IgD-negative memory B cell (primary cell): ENCODE data around the gene GMEB1. TPM values are rescaled to one million over a fixed set of nuclear protein-coding genes. Genes with fewer than 3 reads are reported as not detected.
"Not testable (repeated sequence)": the region's sequence is repeated elsewhere in the genome, so short reads cannot be mapped to it uniquely, and the experiment has no call there.

Source experiments
- H3K27ac Mint-ChIP-seq, 3 donors: one replicate each; pipeline ENCODE4 v1.8.0; 2020 to 2022; ENCODE audit warnings: mild to moderate bottlenecking in 3 of 3, mixed read lengths in 3 of 3, moderate library complexity in 1 of 3
- H3K27me3 Mint-ChIP-seq: one replicate; pipeline ENCODE4 v1.8.0; 2021; ENCODE audit warnings: mixed read lengths
- H3K36me3 Mint-ChIP-seq: one replicate; pipeline ENCODE4 v1.8.0; 2020; ENCODE audit warnings: mild to moderate bottlenecking, mixed read lengths
- H3K4me1 Mint-ChIP-seq, 3 donors: one replicate each; pipeline ENCODE4 v1.8.0; 2020 to 2022; ENCODE audit warnings: mixed read lengths in 3 of 3, mild to moderate bottlenecking in 1 of 3
- H3K4me3 Mint-ChIP-seq, 4 donors: one replicate each; pipeline ENCODE4 v1.8.0; 2020 to 2022; ENCODE audit warnings: mild to moderate bottlenecking in 4 of 4, mixed read lengths in 4 of 4, moderate library complexity in 3 of 4
- H3K9me3 Mint-ChIP-seq, 3 donors: one replicate each; pipeline ENCODE4 v1.8.0; 2020 to 2021; ENCODE audit warnings: mixed read lengths in 3 of 3, mild to moderate bottlenecking in 1 of 3
- polyA plus RNA-seq: library from polyadenylated mRNA; unstranded; fragments of 300-500 nt; fragmentation: Illumina TruSeq; gene quantifications from one replicate; pipeline ENCODE4 v1.2.3, GENCODE V29; 2021

GMEB1 gene
- polyA plus RNA-seq, 1 donor from 2014 or later: 17.4 TPM

DNA sequence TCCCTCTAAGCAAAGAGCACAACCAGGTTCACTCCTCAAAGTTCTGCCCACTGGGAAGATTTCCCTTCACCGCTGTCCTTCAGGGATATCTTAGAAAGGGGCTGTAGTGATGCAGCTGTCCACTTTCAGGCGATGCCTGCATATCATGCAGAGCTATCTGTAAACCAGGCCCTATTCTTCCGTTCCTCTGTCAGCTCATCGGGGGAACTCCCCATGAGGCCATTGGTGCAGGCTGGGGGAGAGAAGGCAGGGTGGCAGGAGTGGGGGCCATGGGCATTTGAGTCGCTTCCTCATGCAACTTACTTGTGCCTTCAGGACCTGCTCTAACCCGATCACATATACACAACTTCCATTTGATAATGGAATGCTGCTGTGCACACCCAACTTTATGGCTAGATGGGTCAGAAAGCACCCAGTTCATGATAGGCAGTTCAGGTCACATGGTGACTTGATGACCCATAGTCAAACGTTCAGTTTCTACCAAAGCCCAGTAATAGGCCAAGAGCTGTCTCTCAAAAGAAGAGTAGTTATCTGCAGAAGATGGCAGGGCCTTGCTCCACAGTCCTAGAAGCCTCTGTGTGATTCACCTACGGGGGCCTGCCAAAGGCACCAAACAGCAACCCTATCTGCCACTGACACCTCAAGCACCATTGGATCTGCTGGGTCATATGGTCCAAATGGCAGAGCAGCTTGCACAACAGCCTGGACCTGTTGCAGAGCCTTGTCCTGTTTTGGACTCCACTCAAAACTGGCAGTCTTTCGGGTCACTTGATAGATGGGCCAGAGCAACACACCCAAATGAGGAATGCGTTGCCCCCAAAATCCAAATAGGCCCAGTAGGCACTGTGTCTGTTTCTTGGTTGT is 12.9 kb upstream of the GMEB1 start:
- not testable (repeated sequence) for H3K36me3 Mint-ChIP-seq, H3K9me3 Mint-ChIP-seq, H3K27ac Mint-ChIP-seq, H3K4me1 Mint-ChIP-seq, H3K27me3 Mint-ChIP-seq
- peak overlapping the region in 1 of 4 donors; percentile 13 for H3K4me3 Mint-ChIP-seq

DNA sequence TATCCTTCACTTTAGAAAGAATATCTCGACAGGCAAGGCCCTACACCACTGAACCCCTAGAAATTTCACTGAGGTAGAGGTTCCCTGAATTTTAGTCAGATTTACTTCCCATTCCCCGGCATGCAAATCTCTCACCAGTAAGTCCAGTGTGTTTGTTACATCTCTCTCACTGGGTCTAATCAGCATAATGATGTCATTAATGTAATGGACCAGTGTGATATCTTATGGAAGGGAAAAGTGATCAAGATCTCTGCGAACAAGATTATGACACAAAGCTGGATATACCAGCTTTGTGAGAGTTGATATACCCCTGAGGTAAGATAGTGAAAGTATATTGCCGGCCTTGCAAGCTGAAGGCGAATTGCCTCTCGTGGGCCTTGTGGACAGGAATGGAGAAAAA is 12.2 kb upstream of the GMEB1 start:
- H3K27me3 Mint-ChIP-seq: no peaks in the 10 kb centered on the region
- H3K4me3 Mint-ChIP-seq: no peak overlapping the region
- H3K4me1 Mint-ChIP-seq: peaks cover 0 to 2% (median 0%) of the 10 kb centered on the region in 3 donors
- H3K27ac Mint-ChIP-seq: no peak overlapping the region
- no peaks in the 10 kb centered on the region for H3K9me3 Mint-ChIP-seq
- H3K36me3 Mint-ChIP-seq: no peaks in the 10 kb centered on the region

DNA sequence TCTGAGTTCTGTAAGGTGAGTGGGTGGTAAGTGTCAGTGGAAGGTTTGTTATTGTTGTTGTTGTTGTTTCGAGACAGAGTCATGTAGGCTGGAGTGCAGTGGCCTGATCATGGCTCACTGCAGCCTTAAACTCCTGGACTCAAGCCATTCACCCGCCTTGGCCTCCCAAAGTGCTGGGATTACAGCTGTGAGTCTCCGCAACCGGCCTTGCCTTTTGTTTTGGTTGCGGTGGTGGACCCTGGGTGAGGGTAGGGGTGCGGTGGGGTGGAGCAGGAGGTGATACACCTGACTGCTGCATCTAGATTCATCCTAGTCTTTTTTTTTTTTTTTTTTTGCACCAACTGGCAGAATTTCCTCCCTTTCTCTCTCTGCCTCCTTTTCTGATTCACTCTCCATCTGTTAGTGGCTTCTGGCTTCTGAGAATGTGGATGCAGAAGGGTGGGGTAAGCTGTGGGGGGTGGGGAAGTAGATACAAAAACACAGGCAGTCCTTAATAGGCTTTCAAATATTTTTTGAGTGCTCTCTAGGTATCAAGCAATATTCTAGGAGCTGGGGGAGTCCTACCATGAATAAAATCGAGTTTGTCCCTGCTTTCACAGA is 4.6 kb upstream of the GMEB1 start:
- no peaks in the 10 kb centered on the region for H3K36me3 Mint-ChIP-seq
- H3K27ac Mint-ChIP-seq: no peak overlapping the region
- H3K9me3 Mint-ChIP-seq: no peaks in the 10 kb centered on the region
- H3K27me3 Mint-ChIP-seq: no peaks in the 10 kb centered on the region
- peaks cover 4 to 6% (median 6%) of the 10 kb centered on the region in 3 donors for H3K4me1 Mint-ChIP-seq
- no peak overlapping the region for H3K4me3 Mint-ChIP-seq

DNA sequence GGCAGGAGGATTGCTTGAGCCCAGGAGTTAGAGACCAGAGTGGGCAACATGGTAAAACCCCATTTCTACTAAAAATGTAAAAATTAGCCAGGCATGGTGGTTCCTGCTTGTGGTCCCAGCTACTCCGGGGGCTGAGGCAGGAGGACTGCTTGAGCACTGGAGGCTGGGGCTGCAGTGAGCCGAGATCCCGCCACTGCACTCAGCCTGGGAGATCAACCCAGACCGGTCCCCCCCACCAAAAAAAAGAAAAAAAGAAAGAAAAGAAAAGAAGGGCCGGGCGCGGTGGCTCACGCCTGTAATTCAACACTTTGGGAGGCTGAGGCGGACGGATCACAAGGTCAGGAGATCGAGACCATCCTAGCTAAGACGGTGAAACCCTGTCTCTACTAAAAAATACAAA is 1.8 kb upstream of the GMEB1 start:
- Mint-ChIP-seq H3K4me3 (peak overlapping the region in 2 of 4 donors; percentile 27 to 74), H3K36me3 (no peaks in the 10 kb centered on the region), H3K4me1 (peaks cover 6 to 16% (median 10%) of the 10 kb centered on the region in 3 donors), H3K27ac (peak overlapping the region in 1 of 3 donors; percentile 78), H3K9me3 (no peaks in the 10 kb centered on the region), H3K27me3 (no peaks in the 10 kb centered on the region)

DNA sequence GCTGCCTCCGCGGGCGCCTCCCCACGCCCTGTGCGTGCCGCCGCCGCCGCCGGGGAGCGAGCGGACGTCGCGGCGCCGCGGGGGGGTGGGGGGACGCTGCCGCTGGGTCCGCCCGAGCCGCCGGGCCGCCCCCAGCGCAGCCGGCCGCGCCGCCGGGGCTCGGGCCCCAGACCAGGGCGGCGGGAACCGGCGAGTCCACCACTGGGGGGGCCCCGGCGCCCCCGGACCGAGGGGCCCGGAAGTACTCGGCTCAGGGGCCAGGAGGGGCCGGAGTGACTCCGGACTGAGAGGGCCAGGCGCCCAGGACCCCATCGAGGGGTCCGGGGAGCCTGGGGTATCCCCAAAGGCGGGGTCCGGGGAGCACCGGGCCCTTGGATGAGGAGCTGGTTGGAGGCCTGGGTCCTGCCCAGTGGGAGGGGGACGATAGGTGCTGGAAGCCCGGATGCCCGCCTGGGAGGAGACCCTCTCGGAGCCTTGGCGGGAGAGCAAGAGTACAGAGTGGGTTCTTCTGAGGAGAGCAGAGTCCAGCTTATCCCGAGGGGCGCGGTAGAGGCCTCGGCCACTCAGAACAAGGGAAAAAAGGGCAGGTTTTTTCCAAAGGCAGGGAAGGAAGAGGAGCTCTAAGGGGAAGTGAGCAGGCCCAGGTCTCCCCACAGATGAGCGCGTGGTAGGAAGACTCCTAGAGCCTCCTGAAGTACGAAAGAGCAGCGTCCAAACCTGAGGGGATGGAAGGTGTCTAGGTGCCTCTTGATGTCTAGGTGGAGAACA is 556 bp downstream of the GMEB1 start:
- H3K4me1 Mint-ChIP-seq: peaks cover 8 to 16% (median 10%) of the 10 kb centered on the region in 3 donors
- no peaks in the 10 kb centered on the region for H3K27me3 Mint-ChIP-seq
- peak overlapping the region; percentile 97 to 100 (median 99) for H3K27ac Mint-ChIP-seq
- H3K9me3 Mint-ChIP-seq: no peaks in the 10 kb centered on the region
- H3K4me3 Mint-ChIP-seq: peak overlapping the region; percentile 95 to 99 (median 96)
- peaks cover 1% of the 10 kb centered on the region for H3K36me3 Mint-ChIP-seq

DNA sequence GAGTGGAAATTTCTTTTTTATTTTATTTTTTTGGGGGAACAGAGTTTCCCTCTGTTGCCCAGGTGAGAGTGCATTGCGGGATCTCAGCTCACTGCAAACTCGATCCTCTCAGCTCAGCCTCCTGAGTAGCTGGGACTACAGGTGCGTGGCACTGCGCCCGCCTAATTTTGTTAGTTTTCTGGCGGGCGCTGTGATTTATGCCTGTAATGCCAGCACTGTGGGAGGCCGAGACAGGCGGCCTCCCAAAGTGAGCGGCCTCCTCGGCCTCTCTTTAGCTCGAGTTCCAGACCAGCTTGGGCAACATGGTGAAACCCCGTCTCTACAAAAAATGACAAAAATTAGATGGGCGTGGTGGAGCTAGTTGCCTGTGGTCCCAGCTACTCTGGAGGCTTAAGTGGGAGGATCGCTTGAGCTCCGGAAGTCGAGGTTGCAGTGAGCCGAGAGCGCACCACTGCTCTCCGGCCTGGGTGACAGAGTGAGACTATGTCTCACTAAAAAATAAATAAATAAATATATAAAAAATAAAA is 2.7 kb downstream of the GMEB1 start:
- no peaks in the 10 kb centered on the region for H3K27me3 Mint-ChIP-seq
- peaks cover 8 to 22% (median 8%) of the 10 kb centered on the region in 3 donors for H3K4me1 Mint-ChIP-seq
- peaks cover 1% of the 10 kb centered on the region for H3K36me3 Mint-ChIP-seq
- peak overlapping the region in 1 of 4 donors; percentile 81 for H3K4me3 Mint-ChIP-seq
- H3K9me3 Mint-ChIP-seq: no peaks in the 10 kb centered on the region
- no peak overlapping the region for H3K27ac Mint-ChIP-seq

DNA sequence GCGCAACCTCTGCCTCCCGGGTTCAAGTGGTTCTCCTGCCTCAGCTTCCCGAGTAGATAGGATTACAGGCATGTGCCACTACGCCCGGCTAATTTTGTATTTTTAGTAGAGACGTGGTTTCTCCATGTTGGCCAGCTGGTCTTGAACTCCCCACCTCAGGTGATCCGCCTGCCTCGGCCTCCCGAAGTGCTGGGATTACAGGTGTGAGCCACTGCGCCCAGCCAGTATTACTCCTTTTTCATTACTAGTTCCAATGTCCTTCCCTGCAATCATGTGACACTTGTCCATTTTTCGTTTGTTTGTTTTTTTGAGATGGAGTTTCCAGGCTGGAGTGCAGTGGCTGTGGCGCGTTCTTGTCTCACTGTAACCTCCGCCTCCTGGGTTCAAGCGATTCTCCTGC is 4.4 kb downstream of the GMEB1 start:
- peaks cover 7 to 21% (median 8%) of the 10 kb centered on the region in 3 donors for H3K4me1 Mint-ChIP-seq
- H3K27me3 Mint-ChIP-seq, H3K36me3 Mint-ChIP-seq, H3K9me3 Mint-ChIP-seq: not testable (repeated sequence)
- peak overlapping the region in 1 of 4 donors; percentile 14 for H3K4me3 Mint-ChIP-seq
- peak overlapping the region in 1 of 3 donors; percentile 50 for H3K27ac Mint-ChIP-seq

DNA sequence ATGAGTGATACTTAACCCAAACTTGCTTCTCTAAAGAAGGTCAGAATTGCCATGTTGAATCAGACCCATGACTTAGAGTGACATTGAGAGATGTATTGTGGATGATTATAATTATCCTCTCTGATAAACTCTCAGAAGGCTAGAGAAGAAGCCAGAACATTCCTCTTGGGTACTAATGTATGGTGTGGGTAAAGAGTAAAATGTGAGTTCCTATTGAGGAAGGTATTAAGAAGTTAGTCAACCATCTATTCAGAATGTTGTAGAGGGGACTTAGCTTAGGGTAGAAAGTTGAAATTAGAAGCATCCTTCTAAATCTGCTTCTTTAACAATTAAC is 7.3 kb downstream of the GMEB1 start:
- Mint-ChIP-seq H3K36me3 (peaks cover 1% of the 10 kb centered on the region), H3K4me3 (no peak overlapping the region), H3K27ac (no peak overlapping the region), H3K4me1 (peaks cover under 1 to 7% (median 3%) of the 10 kb centered on the region in 3 donors), H3K27me3 (no peaks in the 10 kb centered on the region), H3K9me3 (no peaks in the 10 kb centered on the region)

DNA sequence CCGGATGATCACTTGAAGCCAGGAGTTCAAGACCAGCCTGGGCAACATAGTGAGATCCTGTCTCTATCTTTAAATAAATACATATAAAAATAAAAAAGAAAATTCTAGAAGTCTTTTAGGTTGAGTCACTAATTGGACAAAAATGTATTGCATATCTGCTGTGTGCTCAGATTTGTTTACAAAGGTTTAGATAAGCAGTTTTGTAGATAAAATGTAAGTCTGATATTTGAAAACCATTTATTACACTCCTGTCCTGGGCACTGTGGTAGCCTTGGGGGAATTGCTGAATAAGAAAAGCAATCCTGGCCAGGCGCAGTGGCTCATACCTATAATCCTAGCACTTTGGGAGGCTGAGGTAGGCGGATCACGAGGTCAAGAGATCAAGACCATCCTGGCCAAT is 11.6 kb downstream of the GMEB1 start:
- Mint-ChIP-seq H3K4me3 (no peak overlapping the region), H3K36me3 (no peaks in the 10 kb centered on the region), H3K27me3 (no peaks in the 10 kb centered on the region), H3K9me3 (no peaks in the 10 kb centered on the region), H3K27ac (no peak overlapping the region), H3K4me1 (peaks cover 0 to 6% (median 3%) of the 10 kb centered on the region in 3 donors)

DNA sequence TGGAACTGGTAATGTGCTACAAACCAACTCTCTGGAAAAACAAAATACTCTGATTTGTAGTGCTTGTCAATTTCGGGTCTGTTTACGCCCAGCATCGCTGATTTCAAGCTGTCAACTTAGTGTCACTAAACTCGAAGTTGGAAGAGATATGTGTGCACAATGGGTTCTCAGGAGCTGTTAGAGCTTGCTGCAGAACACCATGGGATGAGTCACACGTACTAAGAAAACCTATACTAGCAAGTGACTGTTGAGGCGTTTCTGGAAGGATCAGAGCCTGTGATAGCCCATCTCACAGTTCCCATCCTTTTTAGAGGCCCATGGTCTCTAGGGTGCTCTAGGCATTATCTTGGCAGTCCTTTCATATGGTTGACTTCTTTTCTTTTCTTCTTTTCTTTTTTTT is 14.3 kb downstream of the GMEB1 start:
- Mint-ChIP-seq H3K9me3 (no peaks in the 10 kb centered on the region), H3K4me3 (no peak overlapping the region), H3K36me3 (no peaks in the 10 kb centered on the region), H3K27me3 (no peaks in the 10 kb centered on the region), H3K4me1 (peaks cover 0 to 4% (median 3%) of the 10 kb centered on the region in 3 donors), H3K27ac (no peak overlapping the region)

DNA sequence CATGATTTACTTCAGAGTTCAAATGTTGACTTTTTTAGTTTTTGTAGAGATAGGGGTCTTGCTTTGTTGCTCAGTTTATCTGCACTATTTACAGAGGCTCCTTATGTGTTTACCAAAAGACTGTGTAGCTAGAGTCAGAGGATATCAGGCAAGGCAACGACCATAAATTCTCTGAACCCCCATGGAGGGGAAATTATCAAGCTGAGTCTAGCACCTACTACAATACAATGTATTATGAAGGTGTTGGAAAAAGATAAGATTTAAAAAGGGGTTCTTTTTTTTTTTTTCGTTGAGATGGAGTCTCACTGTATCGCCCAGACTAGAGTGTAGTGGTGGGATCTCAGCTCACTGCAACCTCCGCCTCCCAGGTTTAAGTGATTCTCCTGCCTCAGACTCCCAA is 16.4 kb downstream of the GMEB1 start:
- Mint-ChIP-seq H3K4me1 (peaks cover 0 to 4% (median 3%) of the 10 kb centered on the region in 3 donors), H3K9me3 (no peaks in the 10 kb centered on the region), H3K36me3 (no peaks in the 10 kb centered on the region), H3K4me3 (no peak overlapping the region), H3K27me3 (no peaks in the 10 kb centered on the region), H3K27ac (no peak overlapping the region)

DNA sequence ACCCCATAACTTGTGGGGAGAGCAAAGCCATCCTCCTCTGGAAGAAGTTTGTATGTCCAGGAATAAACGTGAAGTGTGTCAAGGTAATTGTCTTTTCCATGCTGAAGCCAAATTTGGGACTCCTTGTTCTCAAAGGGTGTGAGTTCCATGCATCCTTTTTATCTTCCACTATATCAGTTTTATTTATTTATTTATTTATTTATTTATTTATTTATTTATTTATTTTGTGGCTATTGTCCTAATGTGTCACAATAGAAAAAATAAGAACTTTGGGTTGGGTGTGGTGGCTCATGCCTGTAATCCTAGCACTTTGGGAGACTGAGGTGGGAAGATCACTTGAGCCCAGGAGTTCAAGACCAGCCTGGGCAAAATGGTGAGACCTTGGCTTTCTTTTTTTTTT is 23.0 kb downstream of the GMEB1 start:
- not testable (repeated sequence) for H3K4me1 Mint-ChIP-seq, H3K36me3 Mint-ChIP-seq, H3K27ac Mint-ChIP-seq, H3K9me3 Mint-ChIP-seq, H3K27me3 Mint-ChIP-seq, H3K4me3 Mint-ChIP-seq

DNA sequence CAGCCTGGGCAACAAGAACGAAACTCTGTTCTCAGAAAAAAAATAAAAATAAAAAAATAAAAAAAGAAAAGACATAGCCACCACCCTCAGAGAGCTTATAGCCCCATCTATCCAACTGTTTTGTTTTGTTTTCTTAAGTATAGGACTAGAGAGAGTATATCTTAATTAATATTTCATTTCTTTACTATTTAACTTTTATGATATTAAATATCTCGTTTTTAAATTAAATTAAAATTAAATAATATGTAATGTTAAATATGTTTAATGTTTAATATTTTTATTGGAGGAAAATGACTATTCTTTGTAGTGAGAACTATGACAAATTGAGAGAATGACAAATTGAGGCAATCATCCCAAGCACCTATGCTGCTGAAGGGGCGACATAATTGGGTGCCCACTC is 35.0 kb downstream of the GMEB1 start:
- Mint-ChIP-seq H3K36me3 (peaks cover 8% of the 10 kb centered on the region), H3K9me3 (no peaks in the 10 kb centered on the region), H3K4me3 (no peak overlapping the region), H3K27me3 (no peaks in the 10 kb centered on the region), H3K27ac (no peak overlapping the region), H3K4me1 (peaks cover 0 to 2% (median 0%) of the 10 kb centered on the region in 3 donors)

DNA sequence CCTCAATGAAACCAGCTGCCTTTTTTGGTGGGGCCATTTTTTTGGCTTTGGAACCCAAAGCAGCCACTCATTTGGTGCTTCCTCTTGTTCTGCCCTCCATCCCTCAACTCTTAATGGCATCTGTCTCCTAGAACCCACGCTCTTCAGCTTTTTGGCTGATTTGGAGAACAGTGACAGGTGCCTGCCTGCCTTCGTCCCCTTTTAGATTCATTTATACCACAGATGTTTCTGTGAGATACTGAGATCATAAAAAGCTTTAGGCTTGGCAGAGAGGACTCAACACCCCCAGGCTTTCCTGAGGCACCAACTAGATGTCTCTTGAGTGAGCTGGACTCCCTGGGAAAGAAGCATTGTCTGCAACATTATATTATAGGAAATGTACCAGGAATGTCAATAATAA is 47.8 kb downstream of the GMEB1 start:
- H3K9me3 Mint-ChIP-seq: no peaks in the 10 kb centered on the region
- H3K27ac Mint-ChIP-seq: no peak overlapping the region
- H3K27me3 Mint-ChIP-seq: no peaks in the 10 kb centered on the region
- peaks cover 5% of the 10 kb centered on the region for H3K36me3 Mint-ChIP-seq
- peaks cover 0 to 3% (median 3%) of the 10 kb centered on the region in 3 donors for H3K4me1 Mint-ChIP-seq
- H3K4me3 Mint-ChIP-seq: no peak overlapping the region

DNA sequence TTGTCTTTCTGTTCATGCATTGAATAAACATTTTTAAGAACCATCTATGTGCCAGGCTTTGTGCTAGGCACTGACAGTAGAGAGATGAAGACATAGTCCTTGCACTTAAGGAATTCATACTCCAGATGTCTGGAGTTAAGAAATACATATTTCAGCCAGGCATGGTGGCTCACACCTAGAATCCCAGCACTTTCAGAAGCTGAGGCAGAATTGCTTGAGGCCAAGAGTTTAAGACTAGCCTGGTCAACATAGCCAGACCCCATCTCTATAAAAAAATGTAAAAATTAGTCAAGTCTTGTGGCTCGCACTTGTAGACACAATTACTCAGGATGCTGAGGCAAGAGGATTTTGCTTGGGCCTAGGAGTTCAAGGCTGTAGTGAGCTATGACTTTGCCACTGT is 49.6 kb downstream of the GMEB1 start:
- Mint-ChIP-seq H3K4me1 (peaks cover 0 to 3% (median 3%) of the 10 kb centered on the region in 3 donors), H3K27ac (no peak overlapping the region), H3K9me3 (no peaks in the 10 kb centered on the region), H3K36me3 (peaks cover 4% of the 10 kb centered on the region), H3K27me3 (no peaks in the 10 kb centered on the region), H3K4me3 (no peak overlapping the region)
